GM12872 (cell line): Measurements from ENCODE around the gene CHN2.

Experiments used
- TF ChIP-seq, protein P1 (sequence below): IDR thresholded peaks from 3 replicates; pipeline ENCODE4 v1.5.1; 2011; ENCODE audit warnings: low read depth, mild to moderate bottlenecking, low read length, moderate library complexity; ENCODE audit not compliant: insufficient read depth

The CHN2 gene

DNA sequence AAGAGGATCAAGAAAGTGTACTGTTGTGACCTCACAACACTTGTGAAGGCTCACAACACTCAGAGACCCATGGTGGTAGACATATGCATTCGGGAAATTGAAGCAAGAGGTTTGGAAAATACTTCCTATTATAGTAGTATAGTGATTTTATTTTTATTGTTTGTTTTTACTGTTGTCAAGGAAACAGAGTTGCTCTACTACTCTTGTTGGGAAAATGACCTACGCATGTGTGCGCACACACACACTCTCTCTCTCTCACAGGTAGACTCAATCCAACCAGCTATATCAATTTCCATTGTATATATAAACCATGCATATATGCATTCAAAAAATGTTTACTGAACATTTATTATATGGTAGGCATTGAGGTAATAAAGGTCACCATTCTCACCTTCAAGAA lies 305.4 kb downstream of the CHN2 start:
- TF ChIP-seq, protein P1, sequence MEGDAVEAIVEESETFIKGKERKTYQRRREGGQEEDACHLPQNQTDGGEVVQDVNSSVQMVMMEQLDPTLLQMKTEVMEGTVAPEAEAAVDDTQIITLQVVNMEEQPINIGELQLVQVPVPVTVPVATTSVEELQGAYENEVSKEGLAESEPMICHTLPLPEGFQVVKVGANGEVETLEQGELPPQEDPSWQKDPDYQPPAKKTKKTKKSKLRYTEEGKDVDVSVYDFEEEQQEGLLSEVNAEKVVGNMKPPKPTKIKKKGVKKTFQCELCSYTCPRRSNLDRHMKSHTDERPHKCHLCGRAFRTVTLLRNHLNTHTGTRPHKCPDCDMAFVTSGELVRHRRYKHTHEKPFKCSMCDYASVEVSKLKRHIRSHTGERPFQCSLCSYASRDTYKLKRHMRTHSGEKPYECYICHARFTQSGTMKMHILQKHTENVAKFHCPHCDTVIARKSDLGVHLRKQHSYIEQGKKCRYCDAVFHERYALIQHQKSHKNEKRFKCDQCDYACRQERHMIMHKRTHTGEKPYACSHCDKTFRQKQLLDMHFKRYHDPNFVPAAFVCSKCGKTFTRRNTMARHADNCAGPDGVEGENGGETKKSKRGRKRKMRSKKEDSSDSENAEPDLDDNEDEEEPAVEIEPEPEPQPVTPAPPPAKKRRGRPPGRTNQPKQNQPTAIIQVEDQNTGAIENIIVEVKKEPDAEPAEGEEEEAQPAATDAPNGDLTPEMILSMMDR = no peak

DNA sequence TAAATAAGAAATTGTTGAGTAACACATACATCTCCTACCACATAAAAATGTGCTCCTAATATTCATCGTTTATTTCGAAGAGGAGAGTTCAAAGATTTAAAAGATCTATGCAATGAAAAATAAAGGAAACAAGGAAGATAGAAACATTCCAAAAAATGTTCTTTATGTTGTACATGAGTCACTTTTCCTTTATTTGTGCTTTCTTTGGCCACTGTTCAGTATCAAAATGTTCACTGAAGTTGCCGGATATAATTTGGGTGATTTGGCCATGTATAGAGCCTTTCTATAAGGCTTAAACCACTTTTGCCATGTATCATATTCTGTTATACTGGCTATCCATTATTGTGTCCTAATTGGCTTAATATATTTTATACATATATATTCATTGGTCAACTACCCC lies 306.1 kb downstream of the CHN2 start:
- TF ChIP-seq, protein P1 = no peak

- TF ChIP-seq, protein P1 = no peak
Measured at GRCh38 chr7:29502133-29502532, 307.6 kb downstream of the CHN2 start.

DNA sequence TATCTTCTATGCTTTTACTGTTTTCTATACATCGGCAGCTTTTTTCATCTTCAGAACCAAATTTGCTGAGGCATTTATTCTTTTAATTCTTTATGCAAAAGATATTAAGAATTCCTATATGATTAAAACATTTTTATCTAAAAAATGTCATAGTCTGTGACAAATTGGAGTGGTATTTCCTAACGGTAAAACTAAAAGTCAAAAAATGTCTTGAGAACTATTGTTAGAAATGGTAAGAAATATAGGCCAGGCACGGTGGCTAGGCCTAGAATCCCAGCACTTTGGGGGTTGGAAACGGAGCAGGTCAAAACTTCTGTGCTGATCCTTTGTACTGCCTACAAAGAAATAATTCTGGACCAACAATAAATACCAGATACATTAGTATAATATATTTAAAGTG lies 311.4 kb downstream of the CHN2 start:
- TF ChIP-seq, protein P1 = no peak

GRCh38 chr7:29508608-29509007 lies 314.0 kb downstream of the CHN2 start:
- TF ChIP-seq, protein P1 = no peak

DNA sequence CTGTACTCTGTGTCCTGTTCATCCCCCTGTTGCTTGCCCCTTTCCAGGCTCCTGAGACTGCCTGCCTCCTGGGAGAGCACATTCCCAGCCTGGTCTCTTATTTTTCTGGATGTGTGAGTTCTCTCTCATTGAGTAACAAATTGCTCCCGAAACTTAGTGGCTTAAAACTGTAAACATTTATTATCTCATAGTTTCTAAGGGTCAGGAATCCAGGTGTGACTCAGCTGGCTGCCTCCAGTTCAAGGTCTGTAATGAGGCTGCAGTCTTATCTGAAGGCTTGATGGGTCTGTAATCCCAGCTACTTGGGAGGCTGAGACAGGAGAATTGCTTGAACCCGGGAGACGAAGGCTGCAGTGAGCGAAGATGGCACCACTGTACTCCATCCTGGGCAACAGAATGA lies 315.5 kb downstream of the CHN2 start:
- TF ChIP-seq, protein P1 = no peak

GRCh38 chr7:29511337-29511736 lies 316.8 kb downstream of the CHN2 start:
- TF ChIP-seq, protein P1 = no peak

DNA sequence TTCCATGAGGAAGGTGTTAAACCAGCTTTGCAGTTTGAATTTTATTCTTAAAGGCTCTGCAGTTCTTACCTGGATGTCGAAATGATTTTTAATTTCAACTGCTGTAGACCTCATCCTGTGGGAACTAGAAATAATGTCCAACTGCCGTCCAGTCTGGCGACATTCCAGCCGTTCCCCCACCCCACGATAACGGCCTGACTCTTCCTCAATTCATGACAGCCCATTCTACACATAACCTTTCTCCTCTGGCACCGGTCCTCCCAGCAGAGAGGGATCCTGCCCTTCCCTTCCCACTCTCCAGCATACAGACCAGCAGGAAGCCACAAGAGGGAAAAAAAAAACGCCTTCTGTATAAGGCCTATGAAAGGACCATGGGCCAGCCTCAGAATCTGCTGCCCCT lies 317.3 kb downstream of the CHN2 start:
- TF ChIP-seq, protein P1 = no peak
